HPDE6-E6E7 (cell line): ENCODE data around the gene TRIM49C.
"Not testable (repeated sequence)": the region's sequence is repeated elsewhere in the genome, so short reads cannot be mapped to it uniquely, and the experiment has no call there.

Source experiments
- DNase-seq: peaks from one replicate; pipeline ENCODE4 v3.0.0; 2011; ENCODE audit warnings: missing footprints; ENCODE audit errors: extremely low spot score

TRIM49C gene, protein sequence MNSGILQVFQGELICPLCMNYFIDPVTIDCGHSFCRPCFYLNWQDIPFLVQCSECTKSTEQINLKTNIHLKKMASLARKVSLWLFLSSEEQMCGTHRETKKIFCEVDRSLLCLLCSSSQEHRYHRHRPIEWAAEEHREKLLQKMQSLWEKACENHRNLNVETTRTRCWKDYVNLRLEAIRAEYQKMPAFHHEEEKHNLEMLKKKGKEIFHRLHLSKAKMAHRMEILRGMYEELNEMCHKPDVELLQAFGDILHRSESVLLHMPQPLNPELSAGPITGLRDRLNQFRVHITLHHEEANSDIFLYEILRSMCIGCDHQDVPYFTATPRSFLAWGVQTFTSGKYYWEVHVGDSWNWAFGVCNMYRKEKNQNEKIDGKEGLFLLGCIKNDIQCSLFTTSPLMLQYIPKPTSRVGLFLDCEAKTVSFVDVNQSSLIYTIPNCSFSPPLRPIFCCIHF

GRCh38 chr11:90030806-90031205 lies at the start of gene TRIM49C:
TRIM49C (plus strand) TSS chr11:90031106; CDS start chr11:90035212, 4,106 bp downstream.
- DNase-seq, result not testable (repeated sequence)

- DNase-seq, result not testable (repeated sequence)
Measured at GRCh38 chr11:90024184-90024583, 6.7 kb upstream of the TRIM49C start.

DNA sequence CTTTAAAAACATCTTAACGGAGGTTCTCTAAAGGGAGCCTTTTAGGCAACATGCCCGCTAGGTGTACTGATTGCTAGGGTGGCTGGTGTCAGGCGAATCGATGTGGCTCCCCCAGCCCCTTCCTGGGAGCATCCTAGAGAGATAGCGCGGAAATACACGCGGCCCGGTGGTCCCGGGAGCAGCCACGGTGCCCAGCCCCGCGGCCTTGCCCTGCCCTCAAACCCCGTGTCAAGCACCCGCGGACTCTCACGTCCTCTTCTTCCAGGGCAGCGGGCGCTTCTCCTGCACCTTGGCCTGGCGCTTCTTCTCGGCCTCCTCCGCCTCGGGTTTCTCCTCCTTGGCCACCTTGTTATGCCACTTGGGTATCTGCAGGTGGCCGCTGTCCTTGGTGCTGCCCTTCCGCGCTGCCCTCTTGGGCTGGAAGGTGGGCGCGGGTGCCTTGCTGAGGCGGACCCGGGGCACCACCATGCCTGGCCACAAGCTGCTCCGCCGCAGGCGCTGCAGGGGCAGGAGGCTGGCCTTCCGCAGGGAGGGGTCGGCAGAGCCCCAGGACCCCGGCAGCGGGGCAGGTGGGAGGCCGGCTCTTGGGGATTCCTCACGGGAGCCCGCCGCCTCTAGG lies 20.8 kb downstream of the TRIM49C start:
- not testable (repeated sequence) for DNase-seq

DNA sequence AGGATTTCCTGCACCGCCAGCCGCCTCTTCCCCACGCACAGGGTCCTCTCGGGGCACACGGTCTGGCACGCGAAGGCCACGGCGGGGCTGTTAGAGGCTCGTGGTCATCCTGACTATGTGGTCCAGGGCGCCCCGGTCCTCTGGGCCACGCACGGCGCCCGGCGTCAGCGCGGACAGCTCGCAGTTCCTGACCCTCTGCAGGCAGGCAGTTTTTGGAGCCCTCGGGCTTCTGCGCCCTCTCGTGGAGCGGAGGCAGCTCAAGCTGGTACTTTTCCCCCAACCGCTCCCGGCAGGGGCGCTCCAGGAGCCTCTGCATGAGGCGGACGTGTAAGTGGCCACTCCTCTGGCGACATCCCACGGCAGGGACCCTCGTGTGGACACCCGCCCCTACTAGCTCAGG lies 21.4 kb downstream of the TRIM49C start:
- DNase-seq, result not testable (repeated sequence)

- not testable (repeated sequence) for DNase-seq
Measured at GRCh38 chr11:90053545-90053944, 22.6 kb downstream of the TRIM49C start.

DNA sequence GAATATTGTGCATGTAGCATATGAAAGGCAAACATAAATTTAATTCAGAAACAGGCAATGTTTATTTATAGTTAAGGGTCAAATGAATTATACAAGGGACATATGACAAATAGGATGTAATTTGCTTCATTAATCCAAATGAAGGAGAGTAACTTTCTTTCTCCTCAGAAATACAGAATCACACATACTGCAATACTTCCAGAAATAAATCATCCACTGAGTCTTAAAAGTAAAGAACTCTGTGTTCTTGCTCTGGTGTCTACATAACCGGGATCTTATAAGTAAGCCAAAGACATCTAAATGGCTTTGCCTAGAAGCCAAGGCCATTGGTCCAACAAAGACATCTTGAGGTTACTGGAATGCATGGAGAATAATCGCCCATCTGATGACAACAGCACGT lies 54.7 kb downstream of the TRIM49C start, which contains the start of gene UBTFL1:
UBTFL1 (plus strand) TSS at position 301 of the 400 bp plus-strand sequence; CDS start at position 301, 0 bp downstream.
- DNase-seq, result not testable (repeated sequence)

DNA sequence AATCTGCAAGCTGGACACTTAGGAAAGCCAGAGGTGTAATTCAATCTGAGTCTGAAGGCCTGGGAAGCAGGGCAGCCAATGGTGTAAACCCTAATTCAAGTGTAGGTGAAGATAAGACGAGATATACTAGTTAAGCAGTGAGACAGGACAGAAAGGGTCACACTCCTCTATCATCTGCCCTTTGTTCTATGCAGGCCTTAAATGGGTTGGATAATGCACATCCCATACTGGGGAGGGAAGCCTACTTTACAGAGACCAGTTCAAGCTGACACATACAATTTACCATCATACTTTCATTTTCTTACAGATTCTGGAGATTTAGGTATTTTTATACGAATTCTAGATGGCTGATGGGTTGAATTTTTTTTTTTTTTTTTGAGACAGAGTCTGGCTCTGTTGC lies 57.8 kb downstream of the TRIM49C start:
- DNase-seq, result not testable (repeated sequence)
